ENCODE data around the gene FAM25A.
"Not testable (repeated sequence)": the region's sequence is repeated elsewhere in the genome, so short reads cannot be mapped to it uniquely, and the experiment has no call there.

DNA sequence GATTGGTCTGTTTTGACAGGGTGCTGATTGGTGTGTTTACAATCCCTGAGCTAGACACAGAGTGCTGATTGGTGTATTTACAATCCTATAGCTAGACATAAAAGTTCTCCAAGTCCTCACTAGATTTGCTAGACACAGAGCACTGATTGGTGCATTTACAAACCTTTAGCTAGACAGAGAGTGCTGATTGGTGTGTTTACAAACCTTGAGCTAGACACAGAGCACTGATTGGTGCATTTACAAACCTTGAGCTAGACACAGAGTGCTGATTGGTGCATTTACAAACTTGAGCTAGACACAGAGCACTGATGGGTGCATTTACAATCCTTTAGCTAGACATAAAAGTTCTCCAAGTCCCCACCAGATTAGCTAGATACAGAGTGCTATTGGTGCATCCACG, 10.3 kb downstream of the FAM25A start:
- not testable (repeated sequence) for TF ChIP-seq EZH2 (IDR thresholded peaks at IDR 0.05); FOXP2 (optimal IDR thresholded peaks at IDR 0.05; ENCODE audit: control extremely low read depth, extremely low read length, insufficient read depth)

Measured in SK-N-MC (cell line).